NCI-H146 (cell line): Measurements from ENCODE around the gene SURF4.

Source experiments
- DNase-seq: peaks from one replicate; lab custom pipeline; 2025; lab: John Stamatoyannopoulos, UW

Gene SURF4

GRCh38 chr9:133374612-133375115, 1.2 kb downstream of the SURF4 start:
- no peak for DNase-seq

GRCh38 chr9:133372144-133372543, 3.7 kb downstream of the SURF4 start:
- DNase-seq, result no peak

GRCh38 chr9:133371261-133371711, 4.6 kb downstream of the SURF4 start:
- DNase-seq, result no peak

GRCh38 chr9:133370685-133371084, 5.2 kb downstream of the SURF4 start:
- DNase-seq, result no peak

GRCh38 chr9:133369933-133370332, 5.9 kb downstream of the SURF4 start:
- DNase-seq, result no peak

- no peak for DNase-seq
These were observed 6.4 kb downstream of the SURF4 start for GRCh38 chr9:133369422-133369821.

- DNase-seq, result peak; percentile 88
These were observed 7.5 kb downstream of the SURF4 start for GRCh38 chr9:133368249-133368881.

GRCh38 chr9:133367778-133368177, 8.1 kb downstream of the SURF4 start:
- DNase-seq, result no peak

GRCh38 chr9:133367221-133367620, 8.6 kb downstream of the SURF4 start:
- DNase-seq, result no peak

GRCh38 chr9:133366435-133366834, 9.4 kb downstream of the SURF4 start:
- no peak for DNase-seq

GRCh38 chr9:133362359-133363044, 13.4 kb downstream of the SURF4 start:
- no peak for DNase-seq

- no peak for DNase-seq
These were observed 14.3 kb downstream of the SURF4 start for GRCh38 chr9:133361507-133362092.

- no peak for DNase-seq
These were observed 15.2 kb downstream of the SURF4 start for GRCh38 chr9:133360400-133361393.

- no peak for DNase-seq
These were observed 16.3 kb downstream of the SURF4 start for GRCh38 chr9:133359399-133360175.

- no peak for DNase-seq
These were observed 18.2 kb downstream of the SURF4 start for GRCh38 chr9:133357656-133358055.

- DNase-seq, result peak; percentile 77
These were observed 19.3 kb downstream of the SURF4 start, which contains the start of the genes SURF1 and SURF2 for GRCh38 chr9:133356391-133357091. SURF1 (minus strand) TSS chr9:133356487; CDS start chr9:133356453, 34 bp downstream. SURF2 (plus strand) TSS chr9:133356550; CDS start chr9:133356593, 43 bp downstream.

GRCh38 chr9:133355881-133356357, 19.9 kb downstream of the SURF4 start:
- DNase-seq, result peak; percentile 37

GRCh38 chr9:133354766-133355165, 21.1 kb downstream of the SURF4 start:
- no peak for DNase-seq

- DNase-seq, result no peak
These were observed 22.3 kb downstream of the SURF4 start for GRCh38 chr9:133353548-133353947.
